Loucy (cell line): ENCODE measurements around the gene CHD6.

Source experiments
- H2AFZ ChIP-seq: fragments of 200-600 bp; sonication (generic); 2 replicates; pipeline ENCODE4 v1.6.0; 2016; ENCODE audit warnings: antibody characterized with exemption, mild to moderate bottlenecking, low read length, moderate library complexity
- H3F3A ChIP-seq: fragments of 200-600 bp; 2 replicates; pipeline ENCODE4 v1.6.0; 2016; ENCODE audit warnings: antibody characterized with exemption, low read depth, mild to moderate bottlenecking
- H3K27me3 ChIP-seq: fragments of 200-600 bp; sonication (generic); 2 replicates; pipeline ENCODE4 v1.6.1; 2014; ENCODE audit warnings: low read length, mild to moderate bottlenecking; ENCODE audit not compliant: insufficient read depth, poor library complexity, severe bottlenecking
- H3K36me3 ChIP-seq: fragments of 200-600 bp; sonication (generic); 2 replicates; pipeline ENCODE4 v1.6.1; 2016; ENCODE audit warnings: low read length; ENCODE audit not compliant: insufficient read depth
- H3K4me1 ChIP-seq: fragments of 200-600 bp; sonication (generic); 2 replicates; pipeline ENCODE4 v1.5.1; 2014; ENCODE audit warnings: low read length, mild to moderate bottlenecking; ENCODE audit not compliant: insufficient read depth, poor library complexity, severe bottlenecking
- H3K4me2 ChIP-seq: fragments of 200-600 bp; sonication (generic); 2 replicates; pipeline ENCODE4 v1.6.0; 2014; ENCODE audit warnings: antibody characterized with exemption, low read length, low read depth, mild to moderate bottlenecking; ENCODE audit not compliant: poor library complexity, severe bottlenecking
- H3K4me3 ChIP-seq: fragments of 200-600 bp; sonication (generic); 2 replicates; pipeline ENCODE4 v1.5.1; 2014; ENCODE audit warnings: low read length, mild to moderate bottlenecking, mixed read lengths; ENCODE audit not compliant: poor library complexity, severe bottlenecking
- H3K79me2 ChIP-seq: fragments of 200-600 bp; sonication (generic); 2 replicates; pipeline ENCODE4 v1.6.1; 2014; ENCODE audit warnings: low read length; ENCODE audit not compliant: insufficient read depth
- H3K9ac ChIP-seq: fragments of 200-600 bp; sonication (generic); 2 replicates; pipeline ENCODE4 v1.6.0; 2014; ENCODE audit warnings: mild to moderate bottlenecking, low read depth, low read length, moderate library complexity; ENCODE audit not compliant: poor library complexity, severe bottlenecking
- H3K9me2 ChIP-seq: fragments of 200-600 bp; sonication (generic); replicated peaks from 2 replicates; pipeline ENCODE4 v1.6.1; 2016; ENCODE audit warnings: low read depth, low read length, mixed read lengths
- H3K9me3 ChIP-seq: fragments of 200-600 bp; sonication (generic); 2 replicates; pipeline ENCODE4 v1.6.1; 2014; ENCODE audit warnings: mild to moderate bottlenecking, antibody characterized with exemption, low read length, low read depth; ENCODE audit not compliant: insufficient read depth
- H4K20me1 ChIP-seq: fragments of 200-600 bp; sonication (generic); 2 replicates; pipeline ENCODE4 v1.6.0; 2014; ENCODE audit warnings: antibody characterized with exemption, low read length, mild to moderate bottlenecking; ENCODE audit not compliant: insufficient read depth, poor library complexity, severe bottlenecking
- CTCF ChIP-seq: fragments of 200-600 bp; sonication (generic); conservative IDR thresholded peaks from 2 replicates; pipeline ENCODE4 v1.5.1; 2014; ENCODE audit warnings: mild to moderate bottlenecking, antibody characterized with exemption, low read length
- EZH2phosphoT487 ChIP-seq: fragments of 200-600 bp; IDR thresholded peaks from 2 replicates; pipeline ENCODE4 v1.6.1; 2018; ENCODE audit warnings: antibody characterized with exemption, mild to moderate bottlenecking, moderate library complexity, borderline replicate concordance

The CHD6 gene

GRCh38 chr20:41567615-41568014 is 50.6 kb downstream of the CHD6 start:
- no peak overlapping the region for H2AFZ ChIP-seq
- H3K9me2 ChIP-seq = no peaks in the 10 kb centered on the region
- H3K27me3 ChIP-seq = no peaks in the 10 kb centered on the region
- H3K9ac ChIP-seq = no peak overlapping the region
- H4K20me1 ChIP-seq = peaks cover 38% of the 10 kb centered on the region
- no peaks in the 10 kb centered on the region for H3F3A ChIP-seq
- H3K4me3 ChIP-seq = no peak overlapping the region
- no peaks in the 10 kb centered on the region; the same call in 1 of the 2 replicates for H3K36me3 ChIP-seq
- TF ChIP-seq EZH2phosphoT487 = no peak
- TF ChIP-seq CTCF = no peak
- peaks cover 4% of the 10 kb centered on the region for H3K4me1 ChIP-seq
- peaks cover 95% of the 10 kb centered on the region for H3K79me2 ChIP-seq
- H3K9me3 ChIP-seq = no peaks in the 10 kb centered on the region
- H3K4me2 ChIP-seq = no peak overlapping the region

- H3K36me3 ChIP-seq = no peaks in the 10 kb centered on the region; the same call in 1 of the 2 replicates
- no peak overlapping the region for H3K4me2 ChIP-seq
- peaks cover 4% of the 10 kb centered on the region for H3K4me1 ChIP-seq
- H3K79me2 ChIP-seq = peaks cover 95% of the 10 kb centered on the region
- H3K9ac ChIP-seq = no peak overlapping the region
- no peaks in the 10 kb centered on the region for H3K27me3 ChIP-seq
- TF ChIP-seq EZH2phosphoT487 (no peak), CTCF (no peak)
- H3F3A ChIP-seq = no peaks in the 10 kb centered on the region
- H4K20me1 ChIP-seq = peaks cover 38% of the 10 kb centered on the region
- H3K9me2 ChIP-seq = no peaks in the 10 kb centered on the region
- no peaks in the 10 kb centered on the region for H3K9me3 ChIP-seq
- no peak overlapping the region for H3K4me3 ChIP-seq
- H2AFZ ChIP-seq = no peak overlapping the region
Observed at GRCh38 chr20:41566896-41567527, 51.2 kb downstream of the CHD6 start.

- Histone ChIP-seq H3K4me3 (no peak overlapping the region), H3K4me2 (no peak overlapping the region), H3K36me3 (no peaks in the 10 kb centered on the region; the same call in 1 of the 2 replicates), H3F3A (no peaks in the 10 kb centered on the region), H4K20me1 (peaks cover 46% of the 10 kb centered on the region), H3K79me2 (peaks cover 97% of the 10 kb centered on the region), H3K27me3 (no peaks in the 10 kb centered on the region), H3K9me3 (no peaks in the 10 kb centered on the region), H3K4me1 (peaks cover 3% of the 10 kb centered on the region), H3K9ac (no peak overlapping the region), H2AFZ (no peak overlapping the region), H3K9me2 (no peaks in the 10 kb centered on the region)
- TF ChIP-seq CTCF (no peak), EZH2phosphoT487 (no peak)
Observed at GRCh38 chr20:41563087-41563486, 55.1 kb downstream of the CHD6 start.
